Measurements from ENCODE around the gene PRPSAP2. TPM values are rescaled to one million over a fixed set of nuclear protein-coding genes. Genes with fewer than 3 reads are reported as not detected.

The PRPSAP2 gene
- total and polyA plus RNA-seq, 12 donors, result 13.9 to 56.9 (median 31.1) TPM

DNA sequence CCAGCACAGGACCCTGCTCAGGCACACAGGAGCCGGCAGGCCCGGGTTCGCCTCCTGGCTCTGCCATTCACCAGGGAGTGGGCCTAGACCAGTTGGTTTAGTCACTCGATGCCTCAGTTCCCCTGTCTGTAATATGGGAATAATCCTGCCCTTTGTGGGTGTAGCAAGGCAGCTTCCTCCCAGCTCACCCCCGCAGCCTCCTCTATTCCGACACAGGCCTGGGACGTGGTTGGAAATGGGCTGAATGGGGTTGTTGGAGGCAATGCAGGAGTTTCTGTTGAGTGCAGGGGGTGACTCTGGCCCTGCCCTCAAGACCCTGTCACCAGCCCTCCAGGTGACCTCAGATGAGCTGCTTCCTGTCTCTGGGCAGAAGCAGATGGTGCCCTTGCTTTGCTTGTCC is 113.9 kb downstream of the PRPSAP2 start:
- Histone ChIP-seq H3K4me1 (replicated peaks in 1 of 2) (no peaks in the 10 kb centered on the region), H3K27me3 (no peaks in the 10 kb centered on the region), H3K27ac (no peak overlapping the region), H3K9me3 (replicated peaks in 1 of 3) (no peaks in the 10 kb centered on the region), H3K4me3 (no peak overlapping the region), H3K36me3 (replicated peaks in 1 of 2) (no peaks in the 10 kb centered on the region)
- intact Hi-C loops (cut with DNase I), result no loop called here
- TF ChIP-seq POLR2A (IDR thresholded peaks at IDR 0.05) (no peak), CTCF (IDR thresholded peaks at IDR 0.05) (no peak)
- DNase-seq, result no peak
- 94 to 98% (median 97%) methylated on average over 4 to 7 of the region's 7 CpGs for WGBS, 4 donors

- 82 to 97% (median 92%) methylated on average over 6 to 10 of the region's 10 CpGs for WGBS, 4 donors
- H3K4me1 ChIP-seq (replicated peaks in 1 of 2), result no peaks in the 10 kb centered on the region
- intact Hi-C loops (cut with DNase I), result no loop called here
- no peak for TF ChIP-seq POLR2A (IDR thresholded peaks at IDR 0.05)
- TF ChIP-seq CTCF (IDR thresholded peaks at IDR 0.05), result no peak
- no peak overlapping the region for H3K27ac ChIP-seq
- no peaks in the 10 kb centered on the region for H3K36me3 ChIP-seq (replicated peaks in 1 of 2)
- H3K9me3 ChIP-seq (replicated peaks in 1 of 3), result no peaks in the 10 kb centered on the region
- no peaks in the 10 kb centered on the region for H3K27me3 ChIP-seq
- no peak overlapping the region for H3K4me3 ChIP-seq
- DNase-seq, result no peak
Measured at GRCh38 chr17:18974407-18975149, 116.6 kb downstream of the PRPSAP2 start.

DNA sequence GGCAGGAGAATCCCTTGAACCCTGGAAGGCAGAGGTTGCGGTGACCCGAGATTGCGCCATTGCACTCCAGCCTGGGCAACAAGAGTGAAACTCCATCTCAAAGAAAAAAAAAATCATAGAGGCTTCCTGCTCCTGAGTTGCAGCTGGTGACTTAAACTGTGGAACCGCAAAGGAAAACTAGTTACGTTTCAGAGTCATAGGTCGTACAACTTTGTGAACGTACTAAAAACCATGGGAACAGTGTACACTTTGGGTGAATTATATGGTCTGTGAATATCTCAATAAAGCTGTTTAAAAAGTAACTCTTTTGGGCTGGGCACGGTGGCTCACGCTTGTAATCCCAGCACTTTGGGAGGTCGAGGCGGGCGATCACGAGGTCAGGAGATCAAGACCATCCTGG is 117.7 kb downstream of the PRPSAP2 start:
- Histone ChIP-seq H3K4me1 (replicated peaks in 1 of 2) (no peaks in the 10 kb centered on the region), H3K27ac (no peak overlapping the region), H3K9me3 (replicated peaks in 1 of 3) (no peaks in the 10 kb centered on the region), H3K27me3 (no peaks in the 10 kb centered on the region), H3K36me3 (replicated peaks in 1 of 2) (no peaks in the 10 kb centered on the region), H3K4me3 (no peak overlapping the region)
- no peak for TF ChIP-seq CTCF (IDR thresholded peaks at IDR 0.05)
- no peak for TF ChIP-seq POLR2A (IDR thresholded peaks at IDR 0.05)
- intact Hi-C loops (cut with DNase I), result no loop called here
- 92 to 96% (median 95%) methylated on average over 13 of the region's 13 CpGs for WGBS, 4 donors
- no peak for DNase-seq

- Histone ChIP-seq H3K27me3 (no peaks in the 10 kb centered on the region), H3K36me3 (replicated peaks in 1 of 2) (no peaks in the 10 kb centered on the region), H3K9me3 (replicated peaks in 1 of 3) (no peaks in the 10 kb centered on the region), H3K27ac (no peak overlapping the region), H3K4me3 (no peak overlapping the region), H3K4me1 (replicated peaks in 1 of 2) (no peaks in the 10 kb centered on the region)
- 75 to 100% (median 81%) methylated on average over 3 to 4 of the region's 4 CpGs for WGBS, 4 donors
- intact Hi-C loops (cut with DNase I), result no loop called here
- DNase-seq, result no peak
- TF ChIP-seq CTCF (IDR thresholded peaks at IDR 0.05), result no peak
- TF ChIP-seq POLR2A (IDR thresholded peaks at IDR 0.05), result no peak
Measured at GRCh38 chr17:18976201-18976600, 118.3 kb downstream of the PRPSAP2 start.

All from adrenal gland (tissue), 12 donors.